IMR-90 (cell line): ENCODE data around the gene CECR2. TPM values are rescaled to one million over a fixed set of nuclear protein-coding genes. Genes with fewer than 3 reads are reported as not detected.

Experiments used
- ATAC-seq: fragments of 200-7000 bp; cut with Tn5 transposase; 2 replicates; pipeline ENCODE4 v1.9.1; 2020; ENCODE audit warnings: low read depth, mild to moderate bottlenecking, moderate library complexity
- BruUV-seq: library from RNA; stranded (reverse); fragments of 400-500 nt; replicated peaks from 2 replicates; lab custom pipeline; 2021; lab: Mats Ljungman, UMichigan
- CTCF ChIA-PET: fragments of 300-600 bp; formaldehyde crosslinking; extraction: SDS; loops from one replicate; lab custom pipeline; 2021; ENCODE audit warnings: antibody characterized with exemption; lab: Yijun Ruan, JAX
- POLR2A ChIA-PET: fragments of 300-600 bp; sonication (Branson Sonifier 250); formaldehyde crosslinking; loops from one replicate; lab custom pipeline; 2022; ENCODE audit warnings: antibody characterized with exemption; ENCODE audit not compliant: unreplicated experiment; lab: Charles Lee
- DNase-seq: peaks from one replicate; pipeline ENCODE4 v3.0.0; 2013
- H2AFZ ChIP-seq: replicated peaks from 2 replicates; pipeline ENCODE3; 2013; ENCODE audit warnings: low read length, mild to moderate bottlenecking; ENCODE audit not compliant: poor library complexity
- H2AK5ac ChIP-seq: 2 replicates; pipeline ENCODE4 v1.6.1; 2013; ENCODE audit warnings: low read depth, low read length, inconsistent platforms
- H2AK9ac ChIP-seq: replicated peaks from 2 replicates; pipeline ENCODE3; 2013; ENCODE audit warnings: mild to moderate bottlenecking, low read depth, low read length, moderate library complexity; ENCODE audit not compliant: poor library complexity
- H2BK120ac ChIP-seq: 2 replicates; pipeline ENCODE4 v1.6.1; 2013; ENCODE audit warnings: low read depth, low read length, inconsistent platforms
- H2BK15ac ChIP-seq: 3 replicates; pipeline ENCODE4 v1.6.1; 2013; ENCODE audit warnings: low read depth, low read length, inconsistent platforms
- H2BK20ac ChIP-seq: 2 replicates; pipeline ENCODE4 v1.6.1; 2013; ENCODE audit warnings: low read depth, mild to moderate bottlenecking, inconsistent platforms, low read length, moderate library complexity
- H2BK5ac ChIP-seq: 2 replicates; pipeline ENCODE4 v1.6.1; 2013; ENCODE audit warnings: mild to moderate bottlenecking, low read depth, low read length, inconsistent platforms; ENCODE audit not compliant: poor library complexity, severe bottlenecking
- H3K14ac ChIP-seq: replicated peaks from 2 replicates; pipeline ENCODE4 v1.6.1; 2013; ENCODE audit warnings: low read depth, low read length, inconsistent platforms
- H3K18ac ChIP-seq: 2 replicates; pipeline ENCODE4 v1.6.1; 2013; ENCODE audit warnings: low read depth, low read length, control low read depth
- H3K23ac ChIP-seq: 2 replicates; pipeline ENCODE4 v1.6.1; 2013; ENCODE audit warnings: low read depth, low read length, inconsistent platforms
- H3K27ac ChIP-seq: 2 replicates; pipeline ENCODE4 v1.5.1; 2013; ENCODE audit warnings: mild to moderate bottlenecking, control low read depth, low read length; ENCODE audit not compliant: insufficient read depth
- H3K27me3 ChIP-seq: 2 replicates; pipeline ENCODE4 v1.6.1; 2013; ENCODE audit warnings: low read length; ENCODE audit not compliant: control insufficient read depth, insufficient read depth
- H3K36me3 ChIP-seq: 2 replicates; pipeline ENCODE4 v1.6.1; 2013; ENCODE audit warnings: low read length, mixed read lengths; ENCODE audit not compliant: control insufficient read depth, insufficient read depth
- H3K4ac ChIP-seq: 2 replicates; pipeline ENCODE4 v1.6.1; 2013; ENCODE audit warnings: low read depth, low read length, inconsistent platforms
- H3K4me1 ChIP-seq: 2 replicates; pipeline ENCODE4 v1.6.1; 2013; ENCODE audit warnings: low read length, mixed read lengths; ENCODE audit not compliant: control insufficient read depth, insufficient read depth
- H3K4me2 ChIP-seq: 2 replicates; pipeline ENCODE4 v1.6.1; 2013; ENCODE audit warnings: low read depth, mild to moderate bottlenecking, control low read depth, low read length, moderate library complexity
- H3K4me3 ChIP-seq: 2 replicates; pipeline ENCODE4 v1.5.1; 2013; ENCODE audit warnings: low read depth, mild to moderate bottlenecking, control low read depth, low read length, moderate library complexity; ENCODE audit not compliant: insufficient read depth
- H3K56ac ChIP-seq: 2 replicates; pipeline ENCODE4 v1.6.1; 2013; ENCODE audit warnings: low read length, inconsistent platforms; ENCODE audit not compliant: insufficient read depth; ENCODE audit errors: extremely low read depth
- H3K79me1 ChIP-seq, 2 experiments: 2 replicates each; pipeline ENCODE4 v1.6.1; 2013; ENCODE audit warnings: low read length in 2 of 2, inconsistent platforms in 1 of 2, low read depth in 1 of 2
- H3K9ac ChIP-seq: 2 replicates; pipeline ENCODE4 v1.6.1; 2013; ENCODE audit warnings: low read depth, low read length, control low read depth
- H3K9me1 ChIP-seq: 2 replicates; pipeline ENCODE4 v1.6.1; 2013; ENCODE audit warnings: low read length, inconsistent platforms; ENCODE audit not compliant: insufficient read depth
- H3K9me3 ChIP-seq: 2 replicates; pipeline ENCODE4 v1.6.1; 2013; ENCODE audit warnings: low read length; ENCODE audit not compliant: control insufficient read depth, insufficient read depth
- H4K20me1 ChIP-seq: 2 replicates; pipeline ENCODE4 v1.6.1; 2013; ENCODE audit warnings: low read length, inconsistent platforms; ENCODE audit not compliant: insufficient read depth
- H4K5ac ChIP-seq: 2 replicates; pipeline ENCODE4 v1.6.1; 2013; ENCODE audit warnings: mild to moderate bottlenecking, low read depth, low read length, control low read depth
- H4K8ac ChIP-seq, 2 experiments: 2 replicates each; pipeline ENCODE4 v1.6.1; 2013; ENCODE audit warnings: low read depth in 2 of 2, low read length in 2 of 2, control low read depth in 1 of 2, inconsistent platforms in 1 of 2
- H4K91ac ChIP-seq: 2 replicates; pipeline ENCODE4 v1.6.1; 2013; ENCODE audit warnings: low read depth, low read length, inconsistent platforms; ENCODE audit not compliant: insufficient read depth
- BHLHE40 ChIP-seq: fragments of 150-350 bp; IDR thresholded peaks from 2 replicates; pipeline ENCODE4 v1.6.1; 2016; ENCODE audit warnings: mild to moderate bottlenecking, low read depth, low read length
- CHD1 ChIP-seq: IDR thresholded peaks from 2 replicates; pipeline ENCODE4 v1.6.1; 2012; ENCODE audit warnings: low read depth, low read length, improper control_type of control experiment
- FOS ChIP-seq: fragments of 150-350 bp; IDR thresholded peaks from 2 replicates; pipeline ENCODE4 v1.6.1; 2016; ENCODE audit warnings: low read depth, low read length
- MAZ ChIP-seq: IDR thresholded peaks from 2 replicates; pipeline ENCODE4 v1.6.1; 2012; ENCODE audit warnings: low read depth, mild to moderate bottlenecking, low read length, improper control_type of control experiment, moderate library complexity, borderline replicate concordance
- POLR2A ChIP-seq: IDR thresholded peaks from 2 replicates; pipeline ENCODE4 v1.6.1; 2012; ENCODE audit warnings: mild to moderate bottlenecking, low read depth, low read length
- RAD21 ChIP-seq: IDR thresholded peaks from 2 replicates; pipeline ENCODE4 v1.6.1; 2012; ENCODE audit warnings: low read length, improper control_type of control experiment
- RCOR1 ChIP-seq: IDR thresholded peaks from 2 replicates; pipeline ENCODE4 v1.6.1; 2012; ENCODE audit warnings: mild to moderate bottlenecking, low read length, improper control_type of control experiment; ENCODE audit not compliant: insufficient replicate concordance
- SMC3 ChIP-seq: fragments of 150-350 bp; IDR thresholded peaks from 2 replicates; pipeline ENCODE4 v1.6.1; 2016; ENCODE audit warnings: low read depth, mild to moderate bottlenecking, antibody characterized with exemption, low read length, moderate library complexity
- WGBS, 2 experiments: methylation state at CpG; one replicate each; pipeline versions ENCODE4 v1.1.5 to v1.1.7; 2013; ENCODE audit warnings: missing lambda C conversion rate in 2 of 2; ENCODE audit not compliant: insufficient read length in 1 of 2; ENCODE audit errors: extremely low coverage in 2 of 2; 5-methylcytosine and 5-hydroxymethylcytosine counted together
- dilution Hi-C: fragments of 300-500 bp; cut with HindIII; formaldehyde crosslinking; loops from one replicate; pipeline ENCODE4 v1.14.3; 2018; ENCODE audit warnings: low sequenced_read_pairs; ENCODE audit not compliant: unreplicated experiment
- in situ Hi-C: fragments of 300-500 bp; cut with MboI; formaldehyde crosslinking; loops from 3 replicates; pipeline ENCODE4 v1.14.3; 2019; ENCODE audit warnings: low sequenced_read_pairs, inconsistent platforms, mixed read lengths
- intact Hi-C: fragments of 100-400 bp; cut with micrococcal nuclease; formaldehyde crosslinking; loops from 2 replicates; pipeline ENCODE4 v1.10.0; 2022
- polyA plus RNA-seq, 3 experiments: library from polyadenylated mRNA; depleted of rRNA; stranded (reverse); fragments of >200 nt; gene quantifications; 2 replicates each; pipeline ENCODE4 v1.2.3, GENCODE V29; 2012; ENCODE audit warnings: low replicate concordance in 1 of 3
- total RNA-seq: library from RNA; depleted of rRNA; stranded (reverse); fragments of >200 nt; gene quantifications from 2 replicates; pipeline ENCODE4 v1.2.3, GENCODE V29; 2012
- TF ChIP-seq, protein P1 (sequence below): conservative IDR thresholded peaks from 2 replicates; pipeline ENCODE4 v1.5.1; 2012; ENCODE audit warnings: mild to moderate bottlenecking, low read depth, low read length, improper control_type of control experiment
- TF ChIP-seq, protein P2 (sequence below): fragments of 150-350 bp; IDR thresholded peaks from 2 replicates; pipeline ENCODE4 v1.6.1; 2017; ENCODE audit warnings: mild to moderate bottlenecking, antibody characterized with exemption, low read length, low read depth

Gene CECR2
- total and polyA plus RNA-seq, 2 of the 4 experiments (the other 2 are of a cell fraction) = under 0.01 TPM; not detected in 1

DNA sequence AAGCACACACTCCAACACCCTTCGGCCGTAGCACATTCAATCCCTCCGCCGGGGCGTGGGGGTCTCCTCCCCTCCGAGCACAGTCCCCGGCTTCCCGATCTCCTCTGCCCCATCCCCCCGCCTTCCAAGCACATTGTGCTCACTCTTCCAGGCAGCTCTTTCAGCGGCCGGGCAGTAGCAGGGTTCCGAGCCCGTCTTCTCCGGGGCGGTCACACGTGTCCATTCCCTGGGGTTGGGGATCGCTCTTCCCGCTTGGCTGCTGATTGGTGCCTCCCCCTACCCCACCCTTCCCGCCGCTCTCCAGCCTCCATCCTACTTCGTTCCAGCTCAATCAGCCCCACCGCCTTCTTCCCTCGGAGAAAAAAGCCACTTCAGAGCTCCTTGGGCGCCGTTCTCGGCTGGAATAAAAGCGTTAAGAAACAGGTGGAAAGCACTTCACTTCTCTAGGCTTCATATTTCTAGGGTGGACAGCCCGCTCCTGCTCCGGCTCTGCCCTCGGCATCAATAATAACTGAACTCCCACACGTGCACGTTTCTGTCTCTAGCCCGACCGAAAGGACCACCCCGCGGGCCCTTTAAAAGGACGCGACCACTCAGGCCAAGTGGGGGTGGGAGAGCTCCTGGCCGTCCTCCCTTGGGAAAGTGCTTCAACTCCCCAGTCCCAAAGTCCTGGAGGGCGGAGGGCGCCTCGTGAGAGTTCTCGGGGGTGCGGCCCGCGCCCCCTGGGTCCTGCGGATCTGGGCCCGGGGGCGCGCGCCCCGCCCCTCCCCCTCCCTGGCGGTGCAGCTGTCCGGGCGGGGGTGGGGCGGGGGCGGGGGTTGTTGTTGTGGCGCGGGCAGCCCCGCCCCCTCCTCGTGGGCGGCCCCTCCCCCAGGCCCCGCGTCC, 464 bp upstream of the CECR2 start (continued):
- TF ChIP-seq BHLHE40 (no peak), RAD21 (no peak)

DNA sequence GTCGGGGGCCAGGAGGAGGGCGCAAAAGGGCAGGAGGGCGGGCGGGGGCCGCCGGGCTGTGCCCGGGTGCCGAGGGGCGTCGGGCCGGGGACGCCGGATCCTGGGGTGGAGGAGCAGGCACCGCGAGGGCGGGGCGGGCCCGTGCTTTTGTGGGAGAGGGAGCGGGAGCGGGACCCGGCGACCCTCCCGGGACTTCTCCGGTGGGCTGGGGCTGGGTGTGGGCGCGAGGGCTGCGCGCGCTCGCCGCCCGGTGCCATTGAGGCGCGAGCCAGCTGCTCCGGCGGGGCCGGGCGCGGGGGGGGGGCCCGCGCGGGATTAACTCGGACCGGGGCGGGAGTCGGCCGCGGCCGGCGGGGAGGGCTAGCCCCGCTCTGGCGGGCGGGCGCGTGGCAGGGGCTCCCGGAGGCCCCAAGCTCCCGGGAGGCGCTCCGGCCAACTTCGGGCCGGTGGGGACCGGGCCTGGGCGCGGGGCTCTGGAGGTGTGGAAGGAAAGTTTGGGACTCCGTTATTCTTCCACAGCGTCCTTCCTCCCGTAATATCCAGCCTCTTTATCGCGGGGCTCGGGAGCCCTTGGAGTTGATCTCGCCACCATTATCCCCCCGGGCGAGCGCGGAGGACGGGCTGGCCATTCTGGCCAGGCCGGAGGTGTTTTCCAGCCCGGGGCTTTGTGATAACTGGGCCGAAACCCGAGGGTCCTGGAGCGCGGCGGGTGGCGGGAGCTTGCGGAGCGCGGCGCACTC, 936 bp downstream of the CECR2 start:
- Histone ChIP-seq H4K91ac (no peak overlapping the region), H4K8ac (no peak overlapping the region), H3K36me3 (no peaks in the 10 kb centered on the region), H3K4me1 (peaks cover 2% of the 10 kb centered on the region; the same call in 1 of the 2 replicates), H3K18ac (no peak overlapping the region), H2BK5ac (no peak overlapping the region), H3K27ac (no peak overlapping the region), H2AK5ac (no peak overlapping the region), H3K9ac (no peak overlapping the region), H4K5ac (no peak overlapping the region), H3K9me1 (no peaks in the 10 kb centered on the region), H3K23ac (no peak overlapping the region), H2AK9ac (no peak overlapping the region), H3K79me1 (no peaks in the 10 kb centered on the region), H4K20me1 (no peaks in the 10 kb centered on the region), H2BK15ac (no peak overlapping the region), H3K27me3 (peaks cover 43% of the 10 kb centered on the region), H3K56ac (no peak overlapping the region), H2BK20ac (no peak overlapping the region), H3K14ac (no peak overlapping the region), H3K9me3 (no peaks in the 10 kb centered on the region; the same call in 1 of the 2 replicates), H2AFZ (no peak overlapping the region), H3K4me2 (no peak overlapping the region), H3K4me3 (no peak overlapping the region), H3K4ac (no peak overlapping the region), H2BK120ac (no peak overlapping the region)
- DNase-seq (no peak), ATAC-seq (no peak)
- in situ Hi-C loops (no loop called here), dilution Hi-C loops (no loop called here), intact Hi-C loops (loop anchor here (10.0 kb wide), 1 partner anchor 65 kb away; no protein-coding TSS in a partner anchor)
- ChIA-PET POLR2A (no interaction called here), CTCF (no interaction called here)
- no TSS peak for BruUV-seq
- WGBS, 2 experiments = 0% methylated on average over 1 of the region's 88 CpGs; no CpG with 5 or more reads in 1 of the 2 experiments
- TF ChIP-seq, protein P1, sequence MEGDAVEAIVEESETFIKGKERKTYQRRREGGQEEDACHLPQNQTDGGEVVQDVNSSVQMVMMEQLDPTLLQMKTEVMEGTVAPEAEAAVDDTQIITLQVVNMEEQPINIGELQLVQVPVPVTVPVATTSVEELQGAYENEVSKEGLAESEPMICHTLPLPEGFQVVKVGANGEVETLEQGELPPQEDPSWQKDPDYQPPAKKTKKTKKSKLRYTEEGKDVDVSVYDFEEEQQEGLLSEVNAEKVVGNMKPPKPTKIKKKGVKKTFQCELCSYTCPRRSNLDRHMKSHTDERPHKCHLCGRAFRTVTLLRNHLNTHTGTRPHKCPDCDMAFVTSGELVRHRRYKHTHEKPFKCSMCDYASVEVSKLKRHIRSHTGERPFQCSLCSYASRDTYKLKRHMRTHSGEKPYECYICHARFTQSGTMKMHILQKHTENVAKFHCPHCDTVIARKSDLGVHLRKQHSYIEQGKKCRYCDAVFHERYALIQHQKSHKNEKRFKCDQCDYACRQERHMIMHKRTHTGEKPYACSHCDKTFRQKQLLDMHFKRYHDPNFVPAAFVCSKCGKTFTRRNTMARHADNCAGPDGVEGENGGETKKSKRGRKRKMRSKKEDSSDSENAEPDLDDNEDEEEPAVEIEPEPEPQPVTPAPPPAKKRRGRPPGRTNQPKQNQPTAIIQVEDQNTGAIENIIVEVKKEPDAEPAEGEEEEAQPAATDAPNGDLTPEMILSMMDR = no peak
- no peak for TF ChIP-seq MAZ
- no peak for TF ChIP-seq BHLHE40
- TF ChIP-seq RCOR1 = no peak
- no peak for TF ChIP-seq FOS
- TF ChIP-seq CHD1 = no peak
- TF ChIP-seq POLR2A = no peak
- TF ChIP-seq, protein P2, sequence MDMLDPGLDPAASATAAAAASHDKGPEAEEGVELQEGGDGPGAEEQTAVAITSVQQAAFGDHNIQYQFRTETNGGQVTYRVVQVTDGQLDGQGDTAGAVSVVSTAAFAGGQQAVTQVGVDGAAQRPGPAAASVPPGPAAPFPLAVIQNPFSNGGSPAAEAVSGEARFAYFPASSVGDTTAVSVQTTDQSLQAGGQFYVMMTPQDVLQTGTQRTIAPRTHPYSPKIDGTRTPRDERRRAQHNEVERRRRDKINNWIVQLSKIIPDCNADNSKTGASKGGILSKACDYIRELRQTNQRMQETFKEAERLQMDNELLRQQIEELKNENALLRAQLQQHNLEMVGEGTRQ = no peak
- no peak for TF ChIP-seq SMC3
